GM19193 (cell line): ENCODE data around the gene ZFHX3.

Experiments used
- POLR2A ChIP-seq: IDR thresholded peaks from 4 replicates; pipeline ENCODE4 v1.6.1; 2011; ENCODE audit not compliant: insufficient read depth, insufficient read length; ENCODE audit errors: extremely low read depth

Gene ZFHX3

GRCh38 chr16:72857834-72858664 lies 189.9 kb downstream of the ZFHX3 start:
- TF ChIP-seq POLR2A, result no peak

GRCh38 chr16:72856797-72857196 lies 191.1 kb downstream of the ZFHX3 start:
- TF ChIP-seq POLR2A, result no peak

GRCh38 chr16:72854267-72854959 lies 193.5 kb downstream of the ZFHX3 start:
- TF ChIP-seq POLR2A, result no peak

GRCh38 chr16:72853575-72854266 lies 194.2 kb downstream of the ZFHX3 start:
- TF ChIP-seq POLR2A, result no peak

GRCh38 chr16:72852421-72852820 lies 195.5 kb downstream of the ZFHX3 start:
- no peak for TF ChIP-seq POLR2A

- no peak for TF ChIP-seq POLR2A
These were observed 197.1 kb downstream of the ZFHX3 start for GRCh38 chr16:72850853-72851252.

- no peak for TF ChIP-seq POLR2A
These were observed 197.9 kb downstream of the ZFHX3 start for GRCh38 chr16:72850021-72850420.

GRCh38 chr16:72848759-72849664 lies 198.9 kb downstream of the ZFHX3 start:
- no peak for TF ChIP-seq POLR2A

GRCh38 chr16:72848028-72848400 lies 199.9 kb downstream of the ZFHX3 start:
- TF ChIP-seq POLR2A, result no peak

GRCh38 chr16:72847187-72848027 lies 200.5 kb downstream of the ZFHX3 start:
- TF ChIP-seq POLR2A, result no peak

- no peak for TF ChIP-seq POLR2A
These were observed 201.3 kb downstream of the ZFHX3 start for GRCh38 chr16:72846594-72846993.

GRCh38 chr16:72845322-72846020 lies 202.5 kb downstream of the ZFHX3 start:
- TF ChIP-seq POLR2A, result no peak
